ENCODE measurements around the gene UACA.
"Not testable (repeated sequence)": the region's sequence is repeated elsewhere in the genome, so short reads cannot be mapped to it uniquely, and the experiment has no call there.

Gene UACA

DNA sequence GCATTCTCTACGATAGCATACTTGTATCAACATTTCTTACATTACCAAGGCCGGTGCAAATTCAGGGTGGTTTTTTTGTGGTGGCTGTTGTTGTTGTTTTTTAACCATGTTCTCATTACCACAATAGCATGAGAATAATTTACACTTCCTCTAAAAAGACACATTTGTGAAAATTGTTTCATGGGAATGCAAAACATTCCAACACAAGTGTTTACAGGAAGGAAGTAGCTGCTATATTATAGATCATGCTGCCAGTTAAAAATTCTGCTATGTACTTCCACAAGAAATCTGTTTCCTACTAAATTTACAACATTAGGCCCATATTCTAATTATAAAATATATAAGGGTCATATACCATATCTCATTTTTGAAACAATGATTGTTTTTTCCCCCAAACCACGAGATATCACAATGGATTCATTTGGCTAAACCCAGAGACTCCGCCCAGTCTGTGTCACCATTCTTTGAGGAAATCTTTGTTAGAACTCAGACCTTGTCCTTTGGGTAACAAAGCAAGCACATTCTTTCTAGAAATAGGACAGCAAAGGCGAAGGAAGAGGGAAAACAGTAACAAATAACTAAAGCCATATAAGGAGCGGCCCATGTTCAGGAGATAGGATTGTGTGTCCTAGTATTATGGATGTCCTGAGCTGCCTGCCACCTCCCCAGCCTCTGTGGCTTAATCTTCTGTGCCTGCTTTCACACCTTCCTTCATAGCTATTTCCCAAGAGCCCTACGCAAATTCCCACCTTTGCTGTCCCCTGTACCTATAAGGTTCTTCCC, 60.1 kb downstream of the UACA start:
- FAIRE-seq: no peak

GRCh38 chr15:70702584-70702983, 60.8 kb downstream of the UACA start:
- no peak for FAIRE-seq

GRCh38 chr15:70701891-70702568, 61.3 kb downstream of the UACA start:
- no peak for FAIRE-seq

DNA sequence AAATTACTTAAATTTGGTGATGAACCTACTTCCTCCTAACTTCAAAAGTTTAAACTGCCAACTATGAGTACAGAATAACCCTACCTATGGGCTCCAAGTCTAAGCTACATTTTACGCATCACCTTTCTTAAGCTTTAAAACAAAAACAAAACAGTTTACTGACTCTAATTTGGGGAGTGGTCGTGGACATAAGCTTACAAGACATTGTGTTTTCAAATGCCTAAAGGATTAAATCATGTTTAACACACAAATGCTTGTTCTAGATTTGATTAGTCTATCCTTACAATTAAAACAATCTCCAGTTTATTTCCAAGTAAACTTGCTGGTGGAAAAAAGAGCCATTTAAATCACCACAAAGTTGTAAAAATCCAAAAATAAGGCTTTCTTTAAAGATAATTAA, 62.2 kb downstream of the UACA start:
- FAIRE-seq: no peak

GRCh38 chr15:70699890-70700289, 63.5 kb downstream of the UACA start:
- FAIRE-seq: no peak

GRCh38 chr15:70698836-70699390, 64.4 kb downstream of the UACA start:
- FAIRE-seq: no peak

DNA sequence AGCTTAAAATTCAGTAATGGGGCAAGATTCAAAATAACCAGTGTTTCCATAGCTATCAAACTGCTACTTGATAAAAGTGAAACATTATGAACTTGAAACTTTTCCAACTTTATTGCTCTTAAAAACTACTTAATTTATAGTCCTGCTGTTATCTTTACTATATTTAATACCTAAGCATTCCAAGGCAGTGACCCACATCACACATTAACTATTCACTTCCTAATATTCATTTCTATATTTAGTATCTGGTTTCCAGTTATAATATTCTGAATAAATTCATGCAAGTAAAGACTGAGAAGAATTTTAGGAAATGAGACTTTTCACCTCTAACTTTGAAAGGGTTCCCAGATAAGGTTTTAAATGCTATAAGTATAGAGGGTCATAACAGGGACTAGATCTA, 64.9 kb downstream of the UACA start:
- no peak for FAIRE-seq

DNA sequence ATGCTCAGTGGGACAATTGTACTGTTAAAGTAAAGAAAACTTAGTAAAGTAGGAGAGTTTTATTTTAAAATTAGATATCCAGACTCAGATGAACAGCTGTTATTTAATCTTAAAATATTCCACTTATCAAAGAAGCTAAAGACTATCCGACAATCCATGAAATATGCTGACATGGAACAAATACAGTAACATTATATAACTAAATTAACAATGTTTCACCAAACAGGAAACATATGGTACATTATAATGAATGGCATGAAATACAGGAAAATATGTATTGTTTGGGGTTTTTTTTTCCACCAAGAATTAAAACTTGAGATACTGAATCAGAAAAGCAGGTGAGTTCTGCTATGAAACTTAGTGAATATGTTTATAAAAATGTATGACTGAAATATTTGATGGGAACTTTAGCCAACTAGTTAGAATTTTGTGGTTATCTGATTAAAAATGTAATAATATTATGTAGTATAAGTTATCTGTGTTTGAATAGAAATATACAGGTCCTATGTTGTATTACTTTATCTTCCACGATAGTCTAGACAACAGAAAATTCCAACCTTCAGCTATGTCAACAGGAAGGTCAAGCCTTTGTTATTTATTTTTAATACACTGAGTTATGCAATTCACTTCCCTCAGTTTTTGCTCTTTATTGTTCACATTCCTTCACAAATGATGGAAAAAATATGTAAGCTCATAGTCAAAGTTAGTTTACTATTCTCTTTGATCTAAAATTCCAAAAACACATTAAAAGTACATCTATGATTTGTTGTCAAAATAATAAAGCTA, 72.7 kb downstream of the UACA start:
- no peak for FAIRE-seq

- no peak for FAIRE-seq
Observed at GRCh38 chr15:70690021-70690420, 73.3 kb downstream of the UACA start.

- no peak for FAIRE-seq
Observed at GRCh38 chr15:70687482-70687881, 75.9 kb downstream of the UACA start.

GRCh38 chr15:70680817-70681216, 82.5 kb downstream of the UACA start:
- FAIRE-seq: no peak

- no peak for FAIRE-seq
Observed at GRCh38 chr15:70679919-70680231, 83.5 kb downstream of the UACA start.

- FAIRE-seq: no peak
Observed at GRCh38 chr15:70672081-70672480, 91.3 kb downstream of the UACA start.

GRCh38 chr15:70670680-70671079, 92.7 kb downstream of the UACA start:
- no peak for FAIRE-seq

GRCh38 chr15:70669966-70670658, 93.2 kb downstream of the UACA start:
- FAIRE-seq: no peak

DNA sequence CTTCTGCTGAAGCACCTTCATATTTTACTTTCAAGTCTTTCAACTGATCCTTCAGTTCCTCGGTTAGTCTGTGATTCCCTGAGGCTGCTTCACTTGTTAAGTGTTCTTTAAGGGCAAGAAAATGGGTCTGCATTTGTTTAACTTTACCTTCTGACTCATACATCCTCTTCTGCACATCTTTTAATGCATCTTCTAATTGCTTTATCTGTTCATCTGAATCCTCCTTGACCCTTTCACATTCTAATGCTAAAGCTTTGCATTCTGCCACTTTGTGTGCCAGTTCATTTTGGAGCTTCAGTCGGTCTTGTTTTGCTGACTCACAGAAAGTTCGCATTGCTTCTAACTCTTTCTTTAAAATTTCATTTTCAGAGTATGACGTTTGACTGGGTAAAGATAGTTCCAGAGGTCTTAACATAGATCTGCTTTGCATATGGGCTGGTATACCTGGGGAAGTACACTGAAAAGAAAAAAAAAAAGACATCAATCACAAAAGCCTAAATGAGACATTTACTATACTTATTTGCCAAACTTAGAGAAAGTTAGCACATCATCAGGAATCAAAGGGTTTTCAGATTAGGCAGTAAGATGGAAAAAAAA, 94.3 kb downstream of the UACA start:
- FAIRE-seq: no peak

DNA sequence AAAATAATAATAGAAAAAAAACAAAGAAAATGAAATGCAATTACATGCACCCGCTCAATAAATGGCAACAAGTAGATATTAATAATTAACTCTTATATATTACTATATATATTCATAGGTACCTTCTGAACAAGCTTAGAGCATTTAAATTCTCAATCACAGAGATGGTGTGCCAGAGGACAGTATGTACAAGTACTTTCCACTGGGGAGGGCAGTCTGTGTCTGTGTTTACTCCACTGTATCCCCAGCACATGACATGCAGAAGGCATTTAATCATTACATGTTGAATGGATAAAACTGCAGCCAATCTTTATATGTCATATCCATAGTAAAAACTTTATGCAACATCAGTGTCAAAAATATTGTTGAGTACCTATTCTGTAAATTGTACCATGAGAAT, 97.8 kb downstream of the UACA start:
- no peak for FAIRE-seq

DNA sequence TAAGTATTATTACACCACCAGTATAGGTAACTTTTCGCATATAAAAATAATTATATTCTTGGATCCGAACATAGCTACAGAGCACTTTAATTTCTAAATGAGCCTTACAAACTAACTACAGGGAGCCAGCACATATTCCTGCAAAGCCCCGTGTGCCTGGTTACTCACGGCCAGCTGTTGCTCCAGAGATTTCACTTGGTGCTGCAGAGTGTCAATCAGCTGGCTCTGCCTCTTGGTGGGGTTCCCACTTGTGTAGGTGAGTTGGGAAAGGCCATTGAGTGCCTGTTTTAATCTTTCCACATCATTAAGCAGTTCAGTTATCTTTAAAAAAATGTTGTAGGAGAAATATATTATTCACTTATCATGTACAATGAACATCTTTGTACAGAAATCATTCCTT, 98.9 kb downstream of the UACA start:
- no peak for FAIRE-seq

DNA sequence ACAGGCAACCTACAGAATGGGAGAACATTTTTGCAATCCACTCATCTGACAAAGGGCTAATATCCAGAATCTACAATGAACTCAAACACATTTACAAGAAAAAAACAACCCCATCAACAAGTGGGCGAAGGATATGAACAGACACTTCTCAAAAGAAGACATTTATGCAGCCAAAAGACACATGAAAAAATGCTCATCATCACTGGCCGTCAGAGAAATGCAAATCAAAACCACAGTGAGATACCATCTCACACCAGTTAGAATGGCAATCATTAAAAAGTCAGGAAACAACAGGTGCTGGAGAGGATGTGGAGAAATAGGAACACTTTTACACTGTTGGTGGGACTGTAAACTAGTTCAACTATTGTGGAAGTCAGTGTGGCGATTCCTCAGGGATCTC, 100.3 kb downstream of the UACA start:
- FAIRE-seq: not testable (repeated sequence)

- FAIRE-seq: no peak
Observed at GRCh38 chr15:70659662-70660061, 103.7 kb downstream of the UACA start.

- no peak for FAIRE-seq
Observed at GRCh38 chr15:70658641-70659040, 104.7 kb downstream of the UACA start.

DNA sequence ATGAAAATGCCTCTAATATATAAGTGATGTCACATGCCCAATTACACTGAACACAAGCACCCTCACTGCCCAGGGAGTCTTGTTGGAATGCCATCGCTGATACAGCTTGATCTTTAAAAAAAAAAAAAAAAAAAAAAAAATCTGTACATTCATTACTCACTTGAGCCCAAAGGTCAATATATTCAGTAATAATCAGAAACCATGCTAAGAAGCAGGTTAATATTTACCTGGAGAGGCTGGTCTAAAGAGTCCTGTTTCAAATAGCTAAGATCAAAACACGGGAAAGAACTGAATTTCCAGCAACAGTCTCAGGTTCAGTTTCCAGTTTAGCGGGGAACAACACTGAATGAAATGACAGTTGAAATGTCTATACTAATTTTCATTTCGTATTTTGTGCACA, 109.9 kb downstream of the UACA start:
- FAIRE-seq: no peak

DNA sequence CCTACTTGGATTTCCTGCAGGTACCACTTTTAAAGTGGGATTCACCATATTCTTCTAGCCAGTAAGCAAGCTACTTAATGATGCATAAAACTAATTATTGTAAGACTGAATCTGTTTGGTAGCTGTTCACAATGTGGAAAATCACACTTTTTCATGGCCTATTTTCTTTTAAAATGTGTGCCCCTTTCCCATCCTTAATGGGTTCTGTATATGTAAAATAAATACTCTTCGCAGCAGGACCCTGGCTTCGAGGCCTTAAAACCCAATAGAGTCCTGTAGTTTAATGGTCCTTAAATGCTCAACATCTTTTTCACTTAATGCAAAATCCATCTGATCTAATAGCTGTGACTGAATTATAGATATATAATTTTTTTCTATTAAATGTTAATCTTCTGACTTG, 111.0 kb downstream of the UACA start:
- FAIRE-seq: no peak

Measured in colon (tissue), 2 donors.